Measurements from ENCODE around the gene ZNF438. TPM values are rescaled to one million over a fixed set of nuclear protein-coding genes. Genes with fewer than 3 reads are reported as not detected.

ZNF438 gene
- total RNA-seq, 4 donors from 2014 or later, result 6.1 to 14.1 (median 7.1) TPM

DNA sequence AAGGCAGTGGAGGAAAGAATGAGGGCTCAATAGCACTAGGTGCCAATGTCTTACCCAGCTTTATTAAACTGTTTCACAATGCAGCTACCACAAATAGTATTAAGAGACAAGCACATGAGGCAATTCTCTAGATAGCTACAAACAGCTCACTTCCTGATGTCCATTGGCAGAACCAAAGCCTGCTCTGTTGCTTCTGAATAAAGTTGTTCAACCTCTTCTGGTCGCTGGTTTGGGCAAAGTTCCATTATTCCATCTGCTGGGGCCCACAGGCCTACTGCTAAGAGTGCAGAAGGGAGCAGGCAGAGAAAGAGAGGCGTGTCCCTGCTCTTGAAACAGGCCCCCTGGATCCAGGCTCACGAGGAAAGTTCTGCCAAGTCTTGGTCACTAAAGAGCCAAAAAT, 173.9 kb downstream of the ZNF438 start:
- Histone ChIP-seq H3K36me3 (no peaks in the 10 kb centered on the region), H3K9me3 (no peaks in the 10 kb centered on the region), H3K27ac (peak overlapping the region; percentile 34), H3K27me3 (no peaks in the 10 kb centered on the region), H3K4me3 (no peak overlapping the region), H3K4me1 (peaks cover 23% of the 10 kb centered on the region)
- TF ChIP-seq POLR2AphosphoS5 (IDR thresholded peaks at IDR 0.05), result peak in 2 of 3 donors; percentile 72 to 85
- TF ChIP-seq, protein P1, sequence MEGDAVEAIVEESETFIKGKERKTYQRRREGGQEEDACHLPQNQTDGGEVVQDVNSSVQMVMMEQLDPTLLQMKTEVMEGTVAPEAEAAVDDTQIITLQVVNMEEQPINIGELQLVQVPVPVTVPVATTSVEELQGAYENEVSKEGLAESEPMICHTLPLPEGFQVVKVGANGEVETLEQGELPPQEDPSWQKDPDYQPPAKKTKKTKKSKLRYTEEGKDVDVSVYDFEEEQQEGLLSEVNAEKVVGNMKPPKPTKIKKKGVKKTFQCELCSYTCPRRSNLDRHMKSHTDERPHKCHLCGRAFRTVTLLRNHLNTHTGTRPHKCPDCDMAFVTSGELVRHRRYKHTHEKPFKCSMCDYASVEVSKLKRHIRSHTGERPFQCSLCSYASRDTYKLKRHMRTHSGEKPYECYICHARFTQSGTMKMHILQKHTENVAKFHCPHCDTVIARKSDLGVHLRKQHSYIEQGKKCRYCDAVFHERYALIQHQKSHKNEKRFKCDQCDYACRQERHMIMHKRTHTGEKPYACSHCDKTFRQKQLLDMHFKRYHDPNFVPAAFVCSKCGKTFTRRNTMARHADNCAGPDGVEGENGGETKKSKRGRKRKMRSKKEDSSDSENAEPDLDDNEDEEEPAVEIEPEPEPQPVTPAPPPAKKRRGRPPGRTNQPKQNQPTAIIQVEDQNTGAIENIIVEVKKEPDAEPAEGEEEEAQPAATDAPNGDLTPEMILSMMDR (IDR thresholded peaks at IDR 0.05), result no peak
- DNase-seq (ENCODE audit: low spot score in 2 of 2), result peak; percentile 88
- WGBS, result 25% methylated on average over 3 of the region's 3 CpGs

DNA sequence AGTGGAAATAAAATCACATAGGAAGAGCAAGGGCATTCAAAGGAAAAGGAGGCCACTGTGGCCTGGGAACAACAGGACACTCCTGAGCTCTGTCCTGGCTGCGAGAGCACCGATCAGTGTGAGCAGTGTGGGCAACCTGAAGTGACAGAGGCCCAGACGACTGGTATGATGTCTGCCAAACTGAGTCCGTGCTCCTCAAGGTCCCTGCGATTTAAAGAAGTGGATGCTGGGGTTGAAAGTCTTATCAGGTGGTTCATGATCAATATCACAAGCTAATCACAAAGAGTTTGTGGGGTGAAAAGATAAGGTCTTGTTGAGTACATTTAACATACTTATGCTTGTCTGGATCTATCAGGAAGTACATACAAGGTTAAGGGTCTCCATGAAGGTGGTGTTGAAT, 176.5 kb downstream of the ZNF438 start:
- Histone ChIP-seq H3K27me3 (no peaks in the 10 kb centered on the region), H3K4me3 (no peak overlapping the region), H3K27ac (no peak overlapping the region), H3K36me3 (no peaks in the 10 kb centered on the region), H3K4me1 (peaks cover 14% of the 10 kb centered on the region), H3K9me3 (no peaks in the 10 kb centered on the region)
- no peak for TF ChIP-seq EP300 (IDR thresholded peaks at IDR 0.05)
- WGBS, result 87% methylated on average over 5 of the region's 5 CpGs
- no peak for DNase-seq (ENCODE audit: low spot score in 2 of 2)

DNA sequence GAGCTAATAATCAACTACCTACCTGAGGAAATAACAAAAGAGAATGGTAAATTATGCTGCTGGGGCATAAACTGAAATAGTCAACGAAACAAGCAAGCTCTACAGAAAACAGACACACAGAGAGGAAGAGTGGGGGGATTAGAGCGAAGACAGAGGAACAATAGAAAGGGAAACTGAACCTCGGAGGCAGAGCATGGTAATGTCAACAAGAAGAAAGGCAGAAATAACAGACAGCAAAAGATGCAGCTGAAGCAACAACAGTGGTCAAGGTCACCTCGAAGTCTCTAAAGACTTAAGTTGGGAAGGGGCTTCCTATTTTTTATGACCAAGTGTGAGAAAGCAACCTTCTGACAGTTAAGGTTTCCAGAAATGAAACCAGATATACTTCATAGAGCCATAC, 177.0 kb downstream of the ZNF438 start:
- Histone ChIP-seq H3K4me1 (peaks cover 14% of the 10 kb centered on the region), H3K36me3 (peaks cover 2% of the 10 kb centered on the region), H3K4me3 (no peak overlapping the region), H3K27ac (no peak overlapping the region), H3K9me3 (no peaks in the 10 kb centered on the region), H3K27me3 (no peaks in the 10 kb centered on the region)
- DNase-seq (ENCODE audit: low spot score in 2 of 2), result no peak
- WGBS, result 72% methylated on average over 4 of the region's 4 CpGs
- TF ChIP-seq POLR2A (IDR thresholded peaks at IDR 0.05) (no peak), EP300 (IDR thresholded peaks at IDR 0.05) (no peak), POLR2AphosphoS5 (IDR thresholded peaks at IDR 0.05) (no peak)
- TF ChIP-seq, protein P1 (IDR thresholded peaks at IDR 0.05), result no peak

DNA sequence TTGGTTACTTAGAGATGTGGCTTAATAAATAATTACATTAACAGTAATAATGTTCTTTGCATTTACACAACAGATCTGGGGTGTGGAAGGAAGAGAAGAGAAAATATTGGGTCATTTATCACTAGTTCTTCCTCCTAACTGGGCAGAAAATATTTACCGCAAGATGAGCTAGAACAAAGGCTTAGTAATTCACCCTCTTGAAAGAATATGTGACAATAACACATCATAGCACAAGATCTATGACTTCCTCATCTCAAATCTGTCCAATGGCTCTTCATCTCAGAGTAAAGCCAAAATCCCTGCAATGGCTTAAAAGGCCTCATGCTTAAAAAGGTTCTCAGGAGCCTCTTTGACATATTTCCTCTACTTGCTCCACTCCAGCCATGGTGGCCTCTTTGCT, 178.6 kb downstream of the ZNF438 start:
- Histone ChIP-seq H3K36me3 (peaks cover 12% of the 10 kb centered on the region), H3K27ac (no peak overlapping the region), H3K4me3 (no peak overlapping the region), H3K27me3 (no peaks in the 10 kb centered on the region), H3K9me3 (no peaks in the 10 kb centered on the region), H3K4me1 (peaks cover 10% of the 10 kb centered on the region)
- TF ChIP-seq POLR2AphosphoS5 (IDR thresholded peaks at IDR 0.05), result no peak
- TF ChIP-seq EP300 (IDR thresholded peaks at IDR 0.05), result no peak
- TF ChIP-seq, protein P1 (IDR thresholded peaks at IDR 0.05), result no peak
- TF ChIP-seq POLR2A (IDR thresholded peaks at IDR 0.05), result no peak
- no peak for DNase-seq (ENCODE audit: low spot score in 2 of 2)
- WGBS, result 93% methylated on average over 1 of the region's 1 CpG

DNA sequence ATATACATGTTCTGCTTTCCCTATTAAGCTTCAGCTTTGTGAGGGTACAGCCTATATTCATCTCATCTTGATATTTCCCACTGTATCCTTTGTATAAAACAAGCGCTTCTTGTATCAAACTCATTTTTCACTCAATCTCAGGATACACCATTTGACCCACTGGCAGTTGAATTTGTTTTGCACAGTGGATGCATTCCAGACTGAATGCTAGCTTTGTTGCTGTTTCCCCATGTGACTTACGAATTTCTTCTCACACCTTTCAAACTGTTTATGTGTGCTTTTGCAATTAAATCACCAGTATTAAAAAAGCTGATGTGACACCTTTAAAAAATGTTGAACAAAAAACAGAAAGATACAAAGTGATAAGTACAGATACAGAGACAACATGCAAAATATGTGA, 180.9 kb downstream of the ZNF438 start:
- Histone ChIP-seq H3K9me3 (no peaks in the 10 kb centered on the region), H3K4me3 (no peak overlapping the region), H3K27me3 (no peaks in the 10 kb centered on the region), H3K27ac (no peak overlapping the region), H3K4me1 (no peaks in the 10 kb centered on the region), H3K36me3 (peaks cover 12% of the 10 kb centered on the region)
- DNase-seq (ENCODE audit: low spot score in 2 of 2), result no peak
- TF ChIP-seq POLR2AphosphoS5 (IDR thresholded peaks at IDR 0.05) (no peak), EP300 (IDR thresholded peaks at IDR 0.05) (no peak), POLR2A (IDR thresholded peaks at IDR 0.05) (no peak)
- TF ChIP-seq, protein P1 (IDR thresholded peaks at IDR 0.05), result no peak
- WGBS, result 84% methylated on average over 2 of the region's 2 CpGs
